Measurements from ENCODE around the gene OR4D6.

- TF ChIP-seq EP300 (IDR thresholded peaks at IDR 0.05) = no peak
- no peak for TF ChIP-seq CTCF (IDR thresholded peaks at IDR 0.05)
- TF ChIP-seq PBX3 (IDR thresholded peaks at IDR 0.05) = no peak
- TF ChIP-seq CBX8 (IDR thresholded peaks at IDR 0.05) = no peak
- TF ChIP-seq EHMT2 (IDR thresholded peaks at IDR 0.05; ENCODE audit: low read depth) = no peak
These were observed 31.6 kb upstream of the OR4D6 start for GRCh38 chr11:59425131-59425530.

Data from A549 (cell line).